T-helper 9 cell (primary cell): ENCODE data around the gene ZNF638.

Experiments
- DNase-seq: peaks from one replicate; pipeline ENCODE4 v3.0.0-alpha.2; 2020

The ZNF638 gene

GRCh38 chr2:71456617-71457016, 125.0 kb downstream of the ZNF638 start:
- DNase-seq = no peak

GRCh38 chr2:71457123-71457915, 125.7 kb downstream of the ZNF638 start:
- no peak for DNase-seq

DNA sequence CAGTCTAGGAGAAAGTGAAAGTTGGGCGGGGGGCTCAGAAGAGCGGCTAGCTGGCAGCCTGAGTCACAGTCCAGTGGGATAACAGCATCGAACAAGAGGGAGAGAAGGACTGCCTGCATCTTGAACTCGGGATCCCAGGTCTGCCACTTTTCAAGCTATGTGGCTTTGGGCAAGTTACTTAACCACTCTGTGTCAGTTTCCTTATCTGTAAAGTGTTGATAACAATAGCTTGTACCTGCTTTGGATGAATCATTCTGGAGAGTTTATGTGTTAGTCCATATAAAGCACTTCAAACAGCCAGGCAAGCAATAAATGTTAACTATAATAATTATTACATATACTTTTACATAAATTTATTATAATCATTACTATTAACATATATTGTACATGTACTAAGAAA, 126.3 kb downstream of the ZNF638 start:
- no peak for DNase-seq

DNA sequence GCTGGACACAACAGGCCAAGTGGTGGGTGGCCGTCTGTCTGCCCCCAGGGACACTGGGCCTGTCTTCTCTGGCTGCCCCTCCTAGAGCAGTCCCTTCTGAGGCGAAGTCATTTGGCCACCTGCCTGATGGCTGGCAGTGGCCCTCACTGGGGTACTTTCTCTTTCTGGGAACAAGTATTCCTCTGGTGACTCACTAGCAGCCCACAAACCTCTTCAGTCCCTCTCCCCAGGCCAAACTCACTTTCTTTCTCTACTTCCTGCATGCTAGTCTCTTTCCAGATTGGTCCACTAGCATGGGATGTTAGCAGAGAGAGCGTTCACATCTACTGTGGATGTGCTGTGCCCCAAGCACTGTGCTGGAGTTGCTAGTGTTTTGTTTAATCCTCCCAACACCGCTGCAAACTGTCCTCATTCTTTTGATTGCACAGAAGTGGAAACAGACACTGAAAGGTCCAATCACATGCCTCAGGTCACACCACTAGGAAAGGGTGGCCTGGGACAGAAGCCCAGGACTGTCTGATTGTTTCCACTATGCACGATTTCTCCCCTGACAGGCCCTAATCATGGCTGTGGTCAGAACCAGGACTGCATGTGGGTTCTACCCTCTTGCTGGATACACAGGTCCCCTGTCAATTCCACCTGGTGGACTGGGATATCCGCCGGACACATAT, 127.0 kb downstream of the ZNF638 start:
- no peak for DNase-seq

- no peak for DNase-seq
Observed at GRCh38 chr2:71459084-71459431, 127.5 kb downstream of the ZNF638 start.

DNA sequence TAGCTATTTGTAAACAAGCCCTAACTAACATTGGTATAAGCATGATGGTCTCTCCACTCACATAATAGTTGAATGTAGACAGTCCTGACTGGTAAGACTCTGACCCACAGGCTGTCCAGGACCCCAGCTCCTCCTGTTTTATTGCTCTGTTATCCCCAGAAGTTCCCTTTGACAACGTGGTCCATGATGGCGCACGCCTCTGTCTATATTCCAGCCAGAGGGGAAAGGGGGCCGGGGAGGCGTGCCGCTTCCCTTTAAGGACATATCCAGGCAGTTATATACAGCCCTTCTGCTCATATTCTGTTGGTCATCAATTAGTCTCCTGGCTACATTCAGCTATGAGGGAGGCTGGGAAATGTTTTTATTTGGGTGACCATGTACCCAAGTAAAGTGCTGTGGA, 128.5 kb downstream of the ZNF638 start:
- no peak for DNase-seq

GRCh38 chr2:71460595-71461303, 129.2 kb downstream of the ZNF638 start:
- DNase-seq = no peak

DNA sequence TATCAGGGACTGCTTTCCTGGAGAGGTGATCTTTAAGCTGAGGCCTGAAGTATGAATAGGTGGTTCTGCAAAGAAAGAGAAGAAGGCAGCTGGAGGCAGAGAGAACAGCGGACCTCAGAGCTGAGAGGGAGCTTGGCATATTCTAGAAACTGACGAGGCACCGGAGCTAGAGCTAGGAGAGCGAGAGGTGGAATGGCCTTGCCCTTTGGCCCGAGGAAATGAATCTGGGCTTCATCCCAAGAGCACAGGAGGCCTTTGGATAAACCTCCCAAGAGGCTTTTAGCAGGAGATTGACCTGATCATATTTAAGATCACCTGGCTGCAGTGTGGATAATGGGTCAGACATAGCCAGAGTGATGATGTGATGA, 129.7 kb downstream of the ZNF638 start:
- no peak for DNase-seq

GRCh38 chr2:71462056-71462605, 130.5 kb downstream of the ZNF638 start:
- DNase-seq = no peak

DNA sequence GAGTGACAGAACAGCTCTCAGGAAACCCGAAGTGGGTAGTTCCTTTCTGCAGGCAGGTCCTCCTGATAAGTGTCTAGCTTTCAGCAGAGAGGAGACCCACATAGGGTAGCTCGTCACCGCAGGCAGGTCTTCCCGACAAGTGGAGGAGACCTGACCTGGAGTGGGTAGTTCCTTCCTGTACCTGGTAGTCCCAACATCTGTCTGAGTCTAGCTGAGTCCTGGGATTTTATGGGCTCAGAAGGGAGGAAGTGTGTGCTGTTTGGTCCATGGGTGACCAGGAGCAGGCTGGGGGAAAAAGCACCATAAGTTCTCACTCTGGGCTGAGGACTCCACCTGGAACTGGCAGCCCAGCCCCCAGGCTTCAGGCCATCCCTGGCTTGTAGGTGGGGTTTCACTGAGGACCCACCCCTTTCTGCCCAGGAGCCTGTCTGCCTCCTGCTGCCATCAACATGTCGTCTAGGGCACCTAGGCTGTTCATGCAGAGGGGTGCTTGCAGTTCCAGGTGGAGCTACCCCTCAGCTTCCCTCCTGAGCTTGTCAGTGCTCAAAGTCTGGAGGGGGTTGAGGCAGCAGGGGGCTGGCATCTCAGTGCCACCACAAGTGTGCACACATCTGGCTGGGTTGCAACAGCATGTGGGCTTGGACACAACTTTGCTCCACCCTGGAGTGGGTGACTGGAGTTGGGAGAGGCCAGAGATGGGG, 131.2 kb downstream of the ZNF638 start:
- no peak for DNase-seq

- no peak for DNase-seq
Observed at GRCh38 chr2:71463342-71463654, 131.7 kb downstream of the ZNF638 start.

GRCh38 chr2:71464389-71464788, 132.8 kb downstream of the ZNF638 start:
- DNase-seq = no peak

DNA sequence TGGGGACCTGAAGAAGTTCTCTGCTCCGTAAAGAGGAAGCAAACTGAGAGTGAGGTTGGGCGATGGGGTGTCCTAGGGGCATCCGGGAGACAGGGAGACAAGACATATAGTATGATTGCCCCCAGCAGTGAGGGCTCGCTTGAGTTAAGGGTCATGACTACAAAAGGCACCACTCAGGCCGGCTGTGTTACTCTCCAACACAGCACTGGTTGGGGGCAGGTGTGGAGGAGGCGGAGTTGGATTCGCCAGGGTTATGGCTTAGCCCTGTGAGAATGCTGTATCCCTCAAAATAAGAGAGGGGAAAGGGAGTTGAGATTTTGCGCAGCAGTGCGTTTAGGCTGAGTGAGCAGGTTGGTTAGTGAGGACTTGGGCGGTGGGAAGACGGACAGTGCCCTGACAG, 133.8 kb downstream of the ZNF638 start:
- DNase-seq = no peak

DNA sequence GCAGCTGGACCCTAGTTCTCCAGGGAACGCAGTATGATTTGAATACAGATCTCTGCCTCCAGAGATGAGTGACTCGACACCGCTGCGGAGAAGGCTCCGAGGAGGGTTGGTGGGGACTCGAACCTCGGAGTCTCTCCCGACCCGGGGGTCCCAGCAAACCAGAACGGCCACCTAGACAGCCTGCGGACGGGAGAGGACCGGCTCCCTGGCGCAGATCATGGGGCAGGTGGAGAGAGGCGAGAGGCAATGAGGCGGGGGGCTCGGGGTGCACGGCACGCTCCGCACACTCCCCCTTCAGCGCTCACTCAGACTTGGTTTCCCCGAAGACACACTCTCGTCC, 134.3 kb downstream of the ZNF638 start:
- DNase-seq = no peak

DNA sequence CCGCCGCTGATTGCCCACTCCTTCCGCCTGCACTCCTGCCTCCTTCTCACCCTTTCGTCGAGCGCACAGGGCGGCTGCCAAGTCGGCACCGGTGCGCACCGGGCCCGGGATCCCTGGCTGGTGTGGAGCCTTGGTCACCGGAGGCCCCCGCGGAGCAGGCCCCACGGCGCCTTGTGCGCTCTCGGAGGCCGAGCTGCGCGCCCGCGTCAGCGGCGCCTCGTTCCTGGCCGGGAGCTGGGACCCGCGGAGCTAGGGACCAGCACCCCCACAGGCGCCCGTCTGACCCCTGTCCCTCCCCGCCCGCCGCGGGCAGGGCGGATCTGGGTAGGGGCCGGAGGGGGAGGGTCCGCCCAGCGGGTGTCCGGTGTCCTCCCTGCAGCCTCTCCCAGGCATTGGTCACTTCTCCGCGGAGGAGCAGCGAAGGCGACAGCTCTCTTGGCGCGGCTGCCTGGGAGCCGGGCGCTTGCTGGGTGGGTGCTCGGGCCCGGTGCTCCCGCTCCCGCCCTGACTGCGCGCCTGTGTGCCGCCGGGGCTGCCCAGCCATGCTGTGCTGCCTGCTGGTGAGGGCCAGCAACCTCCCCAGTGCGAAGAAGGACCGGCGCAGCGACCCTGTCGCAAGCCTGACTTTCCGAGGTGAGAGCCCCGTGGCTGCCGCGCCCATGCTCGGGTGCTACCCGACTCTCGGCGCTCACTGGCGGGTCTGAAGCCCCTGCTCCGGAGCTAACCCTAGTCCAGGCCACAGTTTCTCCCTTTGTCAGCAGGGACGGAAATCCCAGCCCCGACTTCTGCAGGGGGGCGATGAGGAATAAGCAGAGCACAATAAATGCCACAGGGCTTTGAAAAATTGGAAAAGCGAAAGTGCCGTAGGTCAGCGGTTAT, 135.0 kb downstream of the ZNF638 start:
- DNase-seq = no peak

DNA sequence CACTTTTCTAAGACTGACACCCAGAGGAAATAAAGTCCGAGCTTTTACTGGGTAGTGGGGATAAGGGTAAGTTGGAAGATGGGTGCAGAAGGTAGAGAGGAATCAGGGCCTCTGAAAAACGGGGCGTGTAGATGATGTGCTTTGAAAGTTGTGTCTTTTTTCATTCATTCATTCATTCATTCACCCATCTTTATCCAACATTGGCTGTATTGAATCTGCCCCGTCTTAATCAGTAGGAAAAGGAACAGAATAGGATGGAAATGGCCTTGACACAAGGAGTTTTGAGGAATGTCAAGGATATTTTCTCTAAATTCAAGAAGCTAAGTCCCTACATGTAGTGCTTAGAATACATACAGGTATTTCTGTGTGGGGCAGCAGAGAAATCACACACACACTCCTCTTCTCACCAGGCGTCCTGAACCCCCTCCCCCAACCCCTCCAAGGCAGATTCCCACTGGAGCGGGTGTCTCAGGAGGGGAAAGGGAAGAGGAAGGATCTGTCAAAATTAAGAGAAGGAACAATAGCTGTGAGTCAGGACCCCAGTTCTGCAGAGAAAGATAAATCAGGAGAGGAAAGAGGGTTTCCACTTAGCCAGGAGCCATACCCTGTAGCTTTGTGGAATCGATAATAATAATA, 135.7 kb downstream of the ZNF638 start:
- no peak for DNase-seq

- no peak for DNase-seq
Observed at GRCh38 chr2:71468279-71469015, 136.9 kb downstream of the ZNF638 start.

GRCh38 chr2:71469403-71470398, 138.1 kb downstream of the ZNF638 start:
- DNase-seq = no peak

DNA sequence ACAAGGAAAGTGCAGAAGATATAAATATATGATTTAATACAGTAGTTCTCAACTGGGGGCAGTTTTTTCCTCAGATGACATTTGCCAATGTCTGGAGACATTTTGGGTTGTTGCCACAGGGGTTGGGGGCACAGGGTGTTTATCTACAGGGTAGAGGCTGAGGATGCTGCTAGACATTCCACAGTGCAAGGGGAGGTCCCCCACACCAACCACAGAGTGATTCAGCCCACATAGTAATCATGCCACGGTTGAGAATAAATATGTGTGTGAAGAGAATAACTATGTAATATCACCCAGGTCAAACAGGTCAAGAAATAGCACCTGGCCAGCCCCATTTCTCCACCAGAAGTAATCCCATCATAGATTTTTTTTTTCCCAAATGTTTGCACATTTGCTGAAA, 139.7 kb downstream of the ZNF638 start:
- DNase-seq = no peak

DNA sequence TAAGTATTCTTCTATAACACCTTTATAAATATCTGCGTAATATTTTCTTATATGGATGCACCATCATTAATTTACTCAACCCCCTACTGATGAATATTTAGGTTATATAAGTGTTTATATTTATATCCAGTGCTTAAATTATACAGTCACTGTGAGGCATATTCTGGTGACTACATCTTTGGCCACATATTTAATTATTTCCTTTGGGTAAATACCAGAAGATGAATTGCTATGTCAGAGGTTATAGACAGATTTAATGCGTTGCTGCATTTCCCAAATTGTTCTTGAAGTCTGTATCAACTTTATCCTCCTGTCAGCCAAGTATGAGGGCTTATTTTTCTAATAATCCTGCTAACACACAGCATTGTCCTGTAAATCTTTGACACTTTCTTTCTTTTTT, 140.4 kb downstream of the ZNF638 start:
- no peak for DNase-seq
